Measurements from ENCODE around the gene HYCC1. TPM values are rescaled to one million over a fixed set of nuclear protein-coding genes. Genes with fewer than 3 reads are reported as not detected.
A peak's percentile ranks its signal among the peaks of the same experiment; 100 is the strongest.

Gene HYCC1
- polyA plus RNA-seq (2013, experiment 1 of 2): 121 TPM
- polyA plus RNA-seq (2013, experiment 2 of 2): 119 TPM

DNA sequence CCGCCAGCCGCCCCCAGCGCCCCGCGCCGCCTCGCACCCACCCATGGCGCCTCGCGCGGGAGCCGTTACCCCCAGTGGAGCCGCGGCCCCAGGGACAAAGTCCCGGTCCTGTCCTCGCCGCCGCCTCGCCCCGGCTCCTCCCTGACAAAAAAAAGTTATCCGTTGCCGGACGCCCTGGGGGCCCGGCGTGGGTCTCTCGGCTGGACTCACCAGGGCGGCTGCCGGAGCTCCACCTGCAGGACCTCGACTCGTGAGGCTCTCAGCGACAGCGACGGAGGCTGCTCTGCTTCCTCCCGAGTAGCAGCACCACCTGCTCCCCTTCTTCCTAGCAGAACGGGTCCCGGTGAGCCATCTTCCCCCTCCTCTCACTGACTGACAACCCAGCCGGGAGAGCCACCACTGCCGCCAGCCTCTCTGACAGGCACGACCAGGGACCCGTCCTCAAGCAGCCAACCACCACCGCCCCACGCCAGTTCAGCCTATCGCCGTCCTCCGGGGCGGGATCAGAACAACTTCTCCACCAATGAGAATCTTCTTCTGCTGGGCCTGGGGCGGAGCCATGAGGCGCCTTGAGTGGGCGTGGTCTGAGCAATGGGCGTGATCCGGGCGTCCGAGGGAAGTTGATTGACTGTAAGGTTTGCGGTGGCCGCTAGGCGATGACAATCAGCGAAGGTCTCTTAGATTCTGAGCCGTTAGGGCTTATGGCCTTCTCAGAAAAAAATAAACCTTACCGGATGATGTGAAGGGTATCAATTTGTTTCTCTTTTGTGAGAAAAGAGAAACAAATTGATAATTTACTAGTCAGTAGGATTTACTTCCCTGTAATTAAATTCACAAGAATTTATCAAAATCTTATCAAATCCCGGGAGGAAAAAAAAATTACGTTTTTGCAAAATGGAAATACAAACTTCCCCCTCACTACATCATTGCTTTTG lies at the start of gene HYCC1:
TSS of gene HYCC1 (minus strand) at position 416 of the 935 bp plus-strand sequence. CDS start 23,019 bp downstream, outside the sequence.
- H3K9ac ChIP-seq (ENCODE audit: low read length): peak within 1 kb of the TSS; percentile 79
- H3K4me3 ChIP-seq (ENCODE audit: low read length): peak within 1 kb of the TSS; percentile 83
- no peak within 1 kb of the TSS for H4K5ac ChIP-seq (ENCODE audit: low read length)
- no peak within 1 kb of the TSS for H2BK5ac ChIP-seq (ENCODE audit: low read length)
- H3K4me2 ChIP-seq (ENCODE audit: low read length): peak within 1 kb of the TSS; percentile 83
- H3K27ac ChIP-seq (ENCODE audit: low read depth, low read length): peak within 1 kb of the TSS; percentile 88
- peak within 1 kb of the TSS; percentile 89 for H3K56ac ChIP-seq (ENCODE audit: low read length)
- peak; percentile 99 for DNase-seq
- peaks cover 31% of the 10 kb centered on the region for H3K79me2 ChIP-seq (ENCODE audit: control insufficient read depth, insufficient read depth, low read length)
- H3K4ac ChIP-seq (ENCODE audit: low read depth, low read length): peak within 1 kb of the TSS; percentile 21
- no peak within 1 kb of the TSS for H2BK120ac ChIP-seq (ENCODE audit: low read depth, low read length)
- H4K8ac ChIP-seq (ENCODE audit: low read depth, low read length): no peak within 1 kb of the TSS
- peaks cover 2% of the 10 kb centered on the region for H3K79me1 ChIP-seq (ENCODE audit: low read length)
- H3K36me3 ChIP-seq (ENCODE audit: control insufficient read depth, insufficient read depth, low read length): no peaks in the 10 kb centered on the region
- H3K27me3 ChIP-seq (ENCODE audit: insufficient read depth, low read length, poor library complexity): no peaks in the 10 kb centered on the region
- H3K18ac ChIP-seq (ENCODE audit: low read length): peak within 1 kb of the TSS; percentile 78
- H3K4me1 ChIP-seq (ENCODE audit: control insufficient read depth, low read depth, low read length): peaks cover 11% of the 10 kb centered on the region
- no peak within 1 kb of the TSS for H2BK15ac ChIP-seq (replicated peaks; ENCODE audit: low read depth)
- H3K23ac ChIP-seq (ENCODE audit: low read length): no peak within 1 kb of the TSS
- WGBS (ENCODE audit: extremely low coverage, insufficient coverage, low lambda C conversion rate): no CpG with 5 or more reads among the region's 61 CpGs
- H2AK5ac ChIP-seq (ENCODE audit: low read length): no peak within 1 kb of the TSS

DNA sequence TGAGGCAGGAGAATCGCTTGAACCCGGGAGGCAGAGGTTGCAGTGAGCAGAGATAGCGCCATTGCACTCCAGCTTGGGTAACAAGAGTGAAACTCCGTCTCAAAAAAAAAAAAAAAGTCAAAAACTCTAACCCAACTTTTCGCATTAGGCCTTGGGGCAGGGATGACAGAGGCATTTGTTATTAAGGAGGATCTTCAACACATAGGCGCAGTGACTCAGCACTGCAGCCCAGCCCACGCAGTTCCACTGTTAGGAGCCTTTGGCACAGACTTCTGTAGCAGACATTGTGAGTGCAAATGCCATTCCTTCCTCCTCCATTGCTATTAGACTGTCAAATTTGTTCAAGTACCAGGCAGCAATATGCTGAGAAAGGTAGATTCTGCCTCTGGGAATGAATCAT lies 48.5 kb upstream of the HYCC1 start:
- Histone ChIP-seq H3K4ac (ENCODE audit: low read depth, low read length) (no peak overlapping the region), H3K4me1 (ENCODE audit: control insufficient read depth, low read depth, low read length) (no peaks in the 10 kb centered on the region), H2BK120ac (ENCODE audit: low read depth, low read length) (no peak overlapping the region), H2AK5ac (ENCODE audit: low read length) (no peak overlapping the region), H3K18ac (ENCODE audit: low read length) (no peak overlapping the region), H3K4me2 (ENCODE audit: low read length) (no peak overlapping the region), H3K23ac (ENCODE audit: low read length) (no peak overlapping the region), H4K8ac (ENCODE audit: low read depth, low read length) (no peak overlapping the region), H3K4me3 (ENCODE audit: low read length) (no peak overlapping the region), H3K79me2 (ENCODE audit: control insufficient read depth, insufficient read depth, low read length) (no peaks in the 10 kb centered on the region), H3K9ac (ENCODE audit: low read length) (no peak overlapping the region), H3K36me3 (ENCODE audit: control insufficient read depth, insufficient read depth, low read length) (no peaks in the 10 kb centered on the region), H2BK15ac (replicated peaks; ENCODE audit: low read depth) (no peak overlapping the region), H2BK5ac (ENCODE audit: low read length) (no peak overlapping the region), H3K56ac (ENCODE audit: low read length) (no peak overlapping the region), H3K27me3 (ENCODE audit: insufficient read depth, low read length, poor library complexity) (no peaks in the 10 kb centered on the region), H4K5ac (ENCODE audit: low read length) (no peak overlapping the region), H3K27ac (ENCODE audit: low read depth, low read length) (no peak overlapping the region), H3K79me1 (ENCODE audit: low read length) (no peaks in the 10 kb centered on the region)
- no peak for DNase-seq
- WGBS (ENCODE audit: extremely low coverage, insufficient coverage, low lambda C conversion rate): no CpG with 5 or more reads among the region's 7 CpGs

DNA sequence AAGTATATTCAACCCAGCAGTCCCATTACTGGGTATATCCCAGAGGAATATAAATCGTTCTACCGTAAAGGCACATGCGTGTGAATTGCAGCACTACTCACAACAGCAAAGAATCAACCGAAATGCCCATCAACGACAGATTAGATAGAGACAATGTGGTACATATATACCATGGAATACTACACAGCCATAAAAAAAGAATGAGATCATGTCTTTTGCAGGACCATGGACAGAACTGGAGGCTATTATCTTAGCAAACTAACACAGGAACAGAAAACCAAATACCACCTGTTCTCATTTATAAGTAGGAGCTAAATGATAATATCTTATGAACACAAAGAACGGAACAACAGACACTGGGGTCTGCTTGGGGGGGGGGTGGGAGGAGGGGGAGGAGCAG lies 47.4 kb upstream of the HYCC1 start:
- H3K27ac ChIP-seq (ENCODE audit: low read depth, low read length): no peak overlapping the region
- H3K79me1 ChIP-seq (ENCODE audit: low read length): no peaks in the 10 kb centered on the region
- no peak overlapping the region for H4K8ac ChIP-seq (ENCODE audit: low read depth, low read length)
- no peak overlapping the region for H3K9ac ChIP-seq (ENCODE audit: low read length)
- H3K27me3 ChIP-seq (ENCODE audit: insufficient read depth, low read length, poor library complexity): no peaks in the 10 kb centered on the region
- no peak overlapping the region for H2AK5ac ChIP-seq (ENCODE audit: low read length)
- WGBS (ENCODE audit: extremely low coverage, insufficient coverage, low lambda C conversion rate): no CpG with 5 or more reads among the region's 6 CpGs
- DNase-seq: no peak
- no peak overlapping the region for H3K23ac ChIP-seq (ENCODE audit: low read length)
- H3K4me3 ChIP-seq (ENCODE audit: low read length): no peak overlapping the region
- no peak overlapping the region for H3K56ac ChIP-seq (ENCODE audit: low read length)
- no peak overlapping the region for H2BK5ac ChIP-seq (ENCODE audit: low read length)
- no peak overlapping the region for H2BK120ac ChIP-seq (ENCODE audit: low read depth, low read length)
- no peak overlapping the region for H3K4ac ChIP-seq (ENCODE audit: low read depth, low read length)
- H3K18ac ChIP-seq (ENCODE audit: low read length): no peak overlapping the region
- H4K5ac ChIP-seq (ENCODE audit: low read length): no peak overlapping the region
- no peak overlapping the region for H3K4me2 ChIP-seq (ENCODE audit: low read length)
- H3K36me3 ChIP-seq (ENCODE audit: control insufficient read depth, insufficient read depth, low read length): no peaks in the 10 kb centered on the region
- H3K4me1 ChIP-seq (ENCODE audit: control insufficient read depth, low read depth, low read length): no peaks in the 10 kb centered on the region
- H2BK15ac ChIP-seq (replicated peaks; ENCODE audit: low read depth): no peak overlapping the region
- no peaks in the 10 kb centered on the region for H3K79me2 ChIP-seq (ENCODE audit: control insufficient read depth, insufficient read depth, low read length)

DNA sequence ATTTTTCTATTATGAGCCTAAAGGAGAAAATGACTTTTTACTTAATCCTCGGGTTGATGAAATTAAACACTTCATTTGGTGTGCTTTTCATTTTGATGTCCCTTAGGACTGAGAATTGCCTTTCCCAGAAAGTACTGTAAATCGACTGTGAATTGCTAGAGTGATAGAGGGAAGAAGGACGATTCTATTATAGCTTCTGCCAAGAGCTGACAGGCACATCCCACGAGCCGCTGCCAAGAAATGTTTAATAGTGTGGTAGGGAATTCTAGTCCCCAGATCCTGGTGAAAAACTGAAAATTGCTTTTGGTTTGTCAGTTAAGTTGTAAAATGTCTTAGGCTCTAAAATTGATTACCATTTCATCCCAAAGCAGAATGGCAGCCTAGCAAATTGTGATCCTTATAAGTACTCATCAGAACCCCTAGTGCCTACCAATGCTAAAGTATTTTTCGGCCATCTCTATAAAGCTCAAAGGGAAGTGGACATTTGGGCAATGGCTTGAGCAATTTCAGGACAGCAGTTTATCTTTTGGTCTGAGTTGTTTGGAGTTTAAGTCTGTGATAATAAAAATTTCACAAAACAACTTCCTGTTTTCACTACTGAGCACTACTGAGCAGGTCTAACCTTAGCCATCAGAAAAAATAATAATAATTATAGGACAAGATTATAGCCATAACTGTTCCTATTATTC lies 44.6 kb upstream of the HYCC1 start:
- Histone ChIP-seq H3K4me3 (ENCODE audit: low read length) (no peak overlapping the region), H3K23ac (ENCODE audit: low read length) (no peak overlapping the region), H3K4me1 (ENCODE audit: control insufficient read depth, low read depth, low read length) (no peaks in the 10 kb centered on the region), H3K4me2 (ENCODE audit: low read length) (no peak overlapping the region), H2AK5ac (ENCODE audit: low read length) (no peak overlapping the region), H3K9ac (ENCODE audit: low read length) (no peak overlapping the region), H3K4ac (ENCODE audit: low read depth, low read length) (no peak overlapping the region), H2BK120ac (ENCODE audit: low read depth, low read length) (no peak overlapping the region), H4K8ac (ENCODE audit: low read depth, low read length) (no peak overlapping the region), H3K27ac (ENCODE audit: low read depth, low read length) (no peak overlapping the region), H2BK5ac (ENCODE audit: low read length) (no peak overlapping the region), H2BK15ac (replicated peaks; ENCODE audit: low read depth) (no peak overlapping the region), H3K79me2 (ENCODE audit: control insufficient read depth, insufficient read depth, low read length) (no peaks in the 10 kb centered on the region), H3K27me3 (ENCODE audit: insufficient read depth, low read length, poor library complexity) (no peaks in the 10 kb centered on the region), H4K5ac (ENCODE audit: low read length) (no peak overlapping the region), H3K56ac (ENCODE audit: low read length) (no peak overlapping the region), H3K36me3 (ENCODE audit: control insufficient read depth, insufficient read depth, low read length) (no peaks in the 10 kb centered on the region), H3K79me1 (ENCODE audit: low read length) (no peaks in the 10 kb centered on the region), H3K18ac (ENCODE audit: low read length) (no peak overlapping the region)
- no peak for DNase-seq
- WGBS (ENCODE audit: extremely low coverage, insufficient coverage, low lambda C conversion rate): no CpG with 5 or more reads among the region's 6 CpGs

DNA sequence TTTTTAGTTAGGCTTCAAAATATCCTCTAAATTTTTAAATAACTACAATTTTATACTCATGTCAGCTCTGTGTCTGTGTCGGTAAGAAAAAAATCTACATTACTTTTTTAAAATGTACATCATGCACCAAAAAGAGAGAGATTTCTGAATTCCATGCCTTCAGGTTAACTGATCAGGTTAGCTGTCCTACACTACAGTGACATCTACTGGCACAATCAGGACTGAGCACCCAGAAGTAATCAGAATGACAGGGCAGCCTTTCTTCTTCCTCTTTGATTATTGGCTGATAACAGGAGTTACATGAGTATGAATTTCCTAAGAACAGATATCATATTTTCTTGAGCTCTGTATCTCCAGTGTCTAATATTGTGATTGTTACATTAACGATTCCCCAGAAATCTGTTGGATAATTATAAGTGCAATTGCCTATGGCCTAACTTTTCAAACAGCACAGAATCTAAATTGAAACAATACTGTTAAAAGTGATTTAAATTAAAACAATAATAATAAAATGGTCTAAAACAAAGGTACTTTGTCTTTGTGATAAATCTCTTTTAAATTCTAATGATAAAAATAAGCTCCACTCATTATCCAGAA lies 41.8 kb upstream of the HYCC1 start:
- peak; percentile 73 for DNase-seq
- no peak overlapping the region for H3K9ac ChIP-seq (ENCODE audit: low read length)
- H3K79me1 ChIP-seq (ENCODE audit: low read length): no peaks in the 10 kb centered on the region
- H3K4ac ChIP-seq (ENCODE audit: low read depth, low read length): no peak overlapping the region
- no peak overlapping the region for H3K4me3 ChIP-seq (ENCODE audit: low read length)
- no peaks in the 10 kb centered on the region for H3K4me1 ChIP-seq (ENCODE audit: control insufficient read depth, low read depth, low read length)
- H2AK5ac ChIP-seq (ENCODE audit: low read length): no peak overlapping the region
- H2BK15ac ChIP-seq (replicated peaks; ENCODE audit: low read depth): no peak overlapping the region
- no peak overlapping the region for H4K5ac ChIP-seq (ENCODE audit: low read length)
- no peak overlapping the region for H3K18ac ChIP-seq (ENCODE audit: low read length)
- no peaks in the 10 kb centered on the region for H3K36me3 ChIP-seq (ENCODE audit: control insufficient read depth, insufficient read depth, low read length)
- no peaks in the 10 kb centered on the region for H3K79me2 ChIP-seq (ENCODE audit: control insufficient read depth, insufficient read depth, low read length)
- no peak overlapping the region for H2BK120ac ChIP-seq (ENCODE audit: low read depth, low read length)
- no peak overlapping the region for H3K27ac ChIP-seq (ENCODE audit: low read depth, low read length)
- H3K23ac ChIP-seq (ENCODE audit: low read length): no peak overlapping the region
- H2BK5ac ChIP-seq (ENCODE audit: low read length): no peak overlapping the region
- H4K8ac ChIP-seq (ENCODE audit: low read depth, low read length): no peak overlapping the region
- no peak overlapping the region for H3K4me2 ChIP-seq (ENCODE audit: low read length)
- H3K56ac ChIP-seq (ENCODE audit: low read length): no peak overlapping the region
- no CpG with 5 or more reads among the region's 2 CpGs for WGBS (ENCODE audit: extremely low coverage, insufficient coverage, low lambda C conversion rate)
- H3K27me3 ChIP-seq (ENCODE audit: insufficient read depth, low read length, poor library complexity): no peaks in the 10 kb centered on the region
